Colon (tissue), 2 donors: ENCODE measurements around the gene SMARCD3.

Experiments
- FAIRE-seq: peaks from 2 replicates; lab custom pipeline; 2012; peaks lifted over from hg19 to GRCh38; lab: Jason Lieb, UNC
- donor health status: control.
- donor health status: control.

Gene SMARCD3

GRCh38 chr7:151208253-151208862 lies 40.1 kb downstream of the SMARCD3 start:
- no peak for FAIRE-seq

GRCh38 chr7:151207804-151208203 lies 40.7 kb downstream of the SMARCD3 start:
- no peak for FAIRE-seq

GRCh38 chr7:151207315-151207714 lies 41.2 kb downstream of the SMARCD3 start:
- FAIRE-seq: no peak

- FAIRE-seq: no peak
Observed at GRCh38 chr7:151206914-151207313, 41.6 kb downstream of the SMARCD3 start.

- no peak for FAIRE-seq
Observed at GRCh38 chr7:151205730-151206129, 42.8 kb downstream of the SMARCD3 start.

GRCh38 chr7:151204383-151205032 lies 44.0 kb downstream of the SMARCD3 start:
- FAIRE-seq: no peak

- FAIRE-seq: no peak
Observed at GRCh38 chr7:151202836-151203235, 45.7 kb downstream of the SMARCD3 start.

- no peak for FAIRE-seq
Observed at GRCh38 chr7:151201751-151202150, 46.7 kb downstream of the SMARCD3 start.

- no peak for FAIRE-seq
Observed at GRCh38 chr7:151201344-151201743, 47.1 kb downstream of the SMARCD3 start.

GRCh38 chr7:151198945-151199848 lies 49.3 kb downstream of the SMARCD3 start:
- no peak for FAIRE-seq

GRCh38 chr7:151197932-151198331 lies 50.6 kb downstream of the SMARCD3 start:
- no peak for FAIRE-seq

- FAIRE-seq: no peak
Observed at GRCh38 chr7:151195616-151196450, 52.7 kb downstream of the SMARCD3 start.

- no peak for FAIRE-seq
Observed at GRCh38 chr7:151194188-151194587, 54.3 kb downstream of the SMARCD3 start.

- no peak for FAIRE-seq
Observed at GRCh38 chr7:151193203-151193978, 55.1 kb downstream of the SMARCD3 start.

- FAIRE-seq: no peak
Observed at GRCh38 chr7:151192002-151192539, 56.4 kb downstream of the SMARCD3 start.

GRCh38 chr7:151191544-151191943 lies 57.0 kb downstream of the SMARCD3 start:
- no peak for FAIRE-seq

- no peak for FAIRE-seq
Observed at GRCh38 chr7:151189038-151189437, 59.5 kb downstream of the SMARCD3 start.
